ENCODE data around the gene LIAS. TPM values are rescaled to one million over a fixed set of nuclear protein-coding genes. Genes with fewer than 3 reads are reported as not detected.

LIAS gene
- total RNA-seq, 4 donors from 2014 or later: 1.8 to 16.5 (median 11.3) TPM

- Histone ChIP-seq H3K4me3 (no peak overlapping the region), H3K9me3 (no peaks in the 10 kb centered on the region), H3K36me3 (no peaks in the 10 kb centered on the region), H3K27me3 (no peaks in the 10 kb centered on the region), H3K27ac (no peak overlapping the region), H3K4me1 (no peaks in the 10 kb centered on the region)
- TF ChIP-seq, protein P1, sequence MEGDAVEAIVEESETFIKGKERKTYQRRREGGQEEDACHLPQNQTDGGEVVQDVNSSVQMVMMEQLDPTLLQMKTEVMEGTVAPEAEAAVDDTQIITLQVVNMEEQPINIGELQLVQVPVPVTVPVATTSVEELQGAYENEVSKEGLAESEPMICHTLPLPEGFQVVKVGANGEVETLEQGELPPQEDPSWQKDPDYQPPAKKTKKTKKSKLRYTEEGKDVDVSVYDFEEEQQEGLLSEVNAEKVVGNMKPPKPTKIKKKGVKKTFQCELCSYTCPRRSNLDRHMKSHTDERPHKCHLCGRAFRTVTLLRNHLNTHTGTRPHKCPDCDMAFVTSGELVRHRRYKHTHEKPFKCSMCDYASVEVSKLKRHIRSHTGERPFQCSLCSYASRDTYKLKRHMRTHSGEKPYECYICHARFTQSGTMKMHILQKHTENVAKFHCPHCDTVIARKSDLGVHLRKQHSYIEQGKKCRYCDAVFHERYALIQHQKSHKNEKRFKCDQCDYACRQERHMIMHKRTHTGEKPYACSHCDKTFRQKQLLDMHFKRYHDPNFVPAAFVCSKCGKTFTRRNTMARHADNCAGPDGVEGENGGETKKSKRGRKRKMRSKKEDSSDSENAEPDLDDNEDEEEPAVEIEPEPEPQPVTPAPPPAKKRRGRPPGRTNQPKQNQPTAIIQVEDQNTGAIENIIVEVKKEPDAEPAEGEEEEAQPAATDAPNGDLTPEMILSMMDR (IDR thresholded peaks at IDR 0.05): no peak
- no peak for TF ChIP-seq POLR2A (IDR thresholded peaks at IDR 0.05)
- intact Hi-C loops (cut with DNase I; ENCODE audit: low total_unique reads): no loop called here
- DNase-seq: no peak
Observed at GRCh38 chr4:39480251-39480650, 21.4 kb downstream of the LIAS start.

- H3K27me3 ChIP-seq: no peaks in the 10 kb centered on the region
- intact Hi-C loops (cut with DNase I; ENCODE audit: low total_unique reads): no loop called here
- H3K36me3 ChIP-seq: no peaks in the 10 kb centered on the region
- H3K9me3 ChIP-seq: no peaks in the 10 kb centered on the region
- no peaks in the 10 kb centered on the region for H3K4me1 ChIP-seq
- H3K4me3 ChIP-seq: no peak overlapping the region
- DNase-seq: no peak
- H3K27ac ChIP-seq: no peak overlapping the region
- TF ChIP-seq POLR2A (IDR thresholded peaks at IDR 0.05): no peak
- TF ChIP-seq, protein P1 (IDR thresholded peaks at IDR 0.05): no peak
Observed at GRCh38 chr4:39480902-39481695, 22.2 kb downstream of the LIAS start.

GRCh38 chr4:39484582-39485272 is 25.9 kb downstream of the LIAS start:
- intact Hi-C loops (cut with DNase I; ENCODE audit: low total_unique reads): no loop called here
- no peak overlapping the region for H3K4me3 ChIP-seq
- no peaks in the 10 kb centered on the region for H3K36me3 ChIP-seq
- DNase-seq: no peak
- no peak overlapping the region for H3K27ac ChIP-seq
- no peaks in the 10 kb centered on the region for H3K27me3 ChIP-seq
- TF ChIP-seq POLR2A (IDR thresholded peaks at IDR 0.05): no peak
- TF ChIP-seq, protein P1 (IDR thresholded peaks at IDR 0.05): no peak
- no peaks in the 10 kb centered on the region for H3K9me3 ChIP-seq
- no peaks in the 10 kb centered on the region for H3K4me1 ChIP-seq

- DNase-seq: no peak
- Histone ChIP-seq H3K4me1 (no peaks in the 10 kb centered on the region), H3K36me3 (no peaks in the 10 kb centered on the region), H3K27me3 (no peaks in the 10 kb centered on the region), H3K27ac (no peak overlapping the region), H3K4me3 (no peak overlapping the region), H3K9me3 (no peaks in the 10 kb centered on the region)
- TF ChIP-seq, protein P1 (IDR thresholded peaks at IDR 0.05): no peak
- intact Hi-C loops (cut with DNase I; ENCODE audit: low total_unique reads): no loop called here
Observed at GRCh38 chr4:39486221-39486804, 27.5 kb downstream of the LIAS start.

GRCh38 chr4:39490322-39490721 is 31.5 kb downstream of the LIAS start:
- DNase-seq: no peak
- Histone ChIP-seq H3K4me3 (no peak overlapping the region), H3K4me1 (no peaks in the 10 kb centered on the region), H3K9me3 (no peaks in the 10 kb centered on the region), H3K27me3 (no peaks in the 10 kb centered on the region), H3K27ac (no peak overlapping the region), H3K36me3 (no peaks in the 10 kb centered on the region)
- intact Hi-C loops (cut with DNase I; ENCODE audit: low total_unique reads): no loop called here
- no peak for TF ChIP-seq POLR2A (IDR thresholded peaks at IDR 0.05)
- TF ChIP-seq, protein P1 (IDR thresholded peaks at IDR 0.05): no peak
